ENCODE results near the gene ADAM12.

GRCh38 chr10:126239844-126240243 is 148.4 kb downstream of the ADAM12 start:
- no peak for TF ChIP-seq SUZ12 (IDR thresholded peaks at IDR 0.05; ENCODE audit: extremely low read depth, insufficient read depth, insufficient read length)
- no peak for TF ChIP-seq ZNF274 (IDR thresholded peaks at IDR 0.05; ENCODE audit: low read depth, low read length)
- no peak for TF ChIP-seq YY1 (IDR thresholded peaks at IDR 0.05; ENCODE audit: insufficient read depth, insufficient read length)

All from NT2/D1 (cell line).